Superior temporal gyrus (tissue), 1 donor: ENCODE data around the gene RPS25.
A peak's percentile ranks its signal among the peaks of the same experiment; 100 is the strongest.
"Not testable (repeated sequence)": the region's sequence is repeated elsewhere in the genome, so short reads cannot be mapped to it uniquely, and the experiment has no call there.

ENCODE experiments used
- DNase-seq: peaks from one replicate; pipeline ENCODE4 v3.0.0-alpha.2; 2016; ENCODE audit errors: extremely low spot score

RPS25 gene

DNA sequence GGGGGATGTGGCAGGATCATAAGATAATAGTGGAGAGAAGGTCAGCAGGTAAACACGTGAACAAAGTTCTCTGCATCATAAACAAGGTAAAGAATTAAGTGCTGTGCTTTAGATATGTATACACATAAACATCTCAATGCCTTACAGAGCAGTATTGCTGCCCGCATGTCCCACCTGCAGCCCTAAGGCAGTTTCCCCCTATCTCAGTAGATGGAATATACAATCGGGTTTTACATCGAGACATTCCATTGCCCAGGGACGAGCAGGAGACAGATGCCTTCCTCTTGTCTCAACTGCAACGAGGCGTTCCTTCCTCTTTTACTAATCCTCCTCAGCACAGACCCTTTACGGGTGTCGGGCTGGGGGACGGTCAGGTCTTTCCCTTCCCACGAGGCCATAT lies 21.3 kb upstream of the RPS25 start:
- DNase-seq: not testable (repeated sequence)

DNA sequence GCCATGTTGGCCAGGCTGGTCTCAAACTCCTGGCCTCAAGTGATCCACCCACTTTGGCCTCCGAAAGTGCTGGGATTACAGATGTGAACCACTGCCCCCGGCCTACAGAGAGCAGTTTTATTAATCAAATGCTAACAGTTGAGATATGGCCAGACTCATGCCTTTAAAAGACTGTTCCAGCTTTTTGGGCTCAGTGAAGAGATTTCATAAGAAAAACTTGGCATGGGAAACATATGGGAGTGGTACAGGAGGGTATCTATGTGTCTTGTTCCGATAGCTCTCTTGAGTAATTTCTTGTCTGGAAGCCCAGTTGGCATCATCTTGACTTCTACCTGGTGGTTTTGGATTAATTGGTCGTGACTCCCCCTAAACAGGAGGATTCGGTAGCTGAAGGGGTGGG lies 20.7 kb upstream of the RPS25 start:
- DNase-seq: no peak

DNA sequence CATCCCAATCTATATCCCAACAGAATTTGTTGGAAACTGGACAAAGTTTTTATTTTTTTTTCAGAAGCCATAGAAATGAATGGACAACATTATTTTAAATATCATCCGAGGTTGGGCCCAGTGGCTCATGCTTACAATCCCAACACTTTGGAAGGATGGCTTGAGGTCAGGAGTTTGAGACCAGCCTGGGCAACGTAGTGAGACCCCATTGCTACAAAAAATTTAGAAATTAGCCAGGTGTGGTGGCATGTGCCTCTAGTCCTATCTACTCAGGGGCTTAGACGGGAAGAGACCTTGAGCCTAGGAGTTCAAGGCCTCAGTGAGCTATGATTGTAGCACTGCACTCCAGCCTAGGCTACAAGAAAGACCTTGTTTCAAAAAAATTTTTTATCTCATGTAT lies 16.7 kb upstream of the RPS25 start:
- DNase-seq: no peak

DNA sequence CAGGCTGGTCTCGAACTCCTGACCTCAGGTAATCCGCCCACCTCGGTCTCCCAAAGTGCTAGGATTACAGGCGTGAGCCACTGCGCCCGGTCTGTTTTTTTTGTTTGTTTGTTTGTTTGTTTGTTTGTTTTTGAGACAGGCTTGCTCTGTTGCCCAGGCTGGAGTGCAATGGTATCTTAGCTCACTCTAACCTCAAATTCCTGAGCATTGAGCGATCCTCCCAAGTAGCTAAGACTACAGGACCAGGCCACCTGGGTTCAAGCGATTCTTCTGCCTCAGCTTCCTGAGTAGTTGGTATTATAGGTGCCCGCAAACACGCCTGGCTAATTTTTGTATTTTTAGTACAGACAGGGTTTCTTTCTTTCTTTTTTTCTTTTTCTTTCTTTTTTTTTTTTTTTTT lies 15.3 kb upstream of the RPS25 start:
- not testable (repeated sequence) for DNase-seq

DNA sequence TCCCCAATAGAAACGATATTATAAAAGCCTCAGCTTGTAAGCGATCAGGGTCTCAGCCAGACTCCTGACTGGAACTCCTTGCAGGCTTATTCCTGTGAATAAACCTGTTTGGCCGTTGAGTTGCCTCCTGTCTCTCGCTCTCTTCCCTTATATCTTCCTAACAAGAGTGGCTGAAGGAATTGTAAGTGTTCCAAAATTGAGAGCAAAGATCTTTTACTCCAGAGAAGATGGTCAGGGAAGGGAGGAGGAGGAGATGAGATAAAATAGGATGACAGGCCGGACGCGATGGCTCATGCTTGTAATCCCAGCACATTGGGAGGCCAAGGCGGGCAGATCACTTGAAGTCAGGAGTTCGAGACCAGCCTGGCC lies 13.8 kb upstream of the RPS25 start:
- no peak for DNase-seq

DNA sequence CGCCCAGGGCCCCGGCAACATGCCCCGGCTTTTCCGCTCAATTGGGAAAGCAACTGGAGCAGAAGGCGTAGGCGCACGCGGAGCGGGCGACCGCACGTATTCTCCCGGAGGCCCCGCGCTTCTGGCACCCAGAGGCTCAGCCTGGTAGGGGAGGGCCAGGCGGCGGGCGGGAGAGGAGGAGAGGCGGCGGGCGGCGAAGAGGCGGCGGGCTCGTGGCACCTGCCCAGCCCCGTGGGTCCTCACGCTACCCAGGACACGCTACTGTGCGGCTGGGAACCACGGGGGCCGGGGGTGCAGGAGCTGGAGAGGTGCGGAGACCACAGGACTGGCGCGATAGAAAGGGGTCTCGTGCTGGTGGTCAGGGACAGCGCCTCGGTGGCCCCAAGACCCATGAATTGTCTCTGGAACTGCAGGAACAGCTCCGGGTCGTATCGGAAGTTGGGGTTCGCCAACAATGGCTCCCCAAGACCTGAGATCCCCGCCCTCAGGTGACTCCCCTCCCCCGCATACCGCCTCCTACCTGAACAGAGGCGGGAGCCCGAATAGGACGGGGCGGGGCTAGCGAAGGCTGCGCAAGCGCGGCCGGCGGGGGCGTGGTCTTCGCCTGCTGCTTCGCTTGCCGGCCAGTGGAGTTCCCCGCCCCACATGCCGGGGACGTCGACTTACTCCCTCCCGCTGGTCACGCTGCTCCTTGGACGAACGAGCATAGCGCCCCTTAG lies 12.3 kb upstream of the RPS25 start, which contains the start of gene SLC37A4:
Gene SLC37A4 (minus strand): TSS at position 549 of the 719 bp plus-strand sequence.
- peak; percentile 98 for DNase-seq

DNA sequence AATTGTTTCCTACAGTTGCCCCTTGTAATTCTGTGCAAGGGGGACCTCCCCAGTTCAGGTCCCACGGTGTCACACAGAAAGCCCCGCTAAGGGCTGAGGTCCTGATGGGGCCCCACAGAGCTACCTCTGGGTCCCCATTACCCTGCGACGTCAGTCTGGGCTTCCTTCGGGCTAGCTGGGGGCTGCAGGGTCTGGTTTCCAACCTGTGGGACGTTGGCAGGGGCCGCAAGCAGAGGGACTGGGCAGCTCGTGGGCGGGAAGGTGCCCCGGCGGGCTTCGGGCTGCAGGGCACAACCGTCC lies 11.8 kb upstream of the RPS25 start:
- no peak for DNase-seq

DNA sequence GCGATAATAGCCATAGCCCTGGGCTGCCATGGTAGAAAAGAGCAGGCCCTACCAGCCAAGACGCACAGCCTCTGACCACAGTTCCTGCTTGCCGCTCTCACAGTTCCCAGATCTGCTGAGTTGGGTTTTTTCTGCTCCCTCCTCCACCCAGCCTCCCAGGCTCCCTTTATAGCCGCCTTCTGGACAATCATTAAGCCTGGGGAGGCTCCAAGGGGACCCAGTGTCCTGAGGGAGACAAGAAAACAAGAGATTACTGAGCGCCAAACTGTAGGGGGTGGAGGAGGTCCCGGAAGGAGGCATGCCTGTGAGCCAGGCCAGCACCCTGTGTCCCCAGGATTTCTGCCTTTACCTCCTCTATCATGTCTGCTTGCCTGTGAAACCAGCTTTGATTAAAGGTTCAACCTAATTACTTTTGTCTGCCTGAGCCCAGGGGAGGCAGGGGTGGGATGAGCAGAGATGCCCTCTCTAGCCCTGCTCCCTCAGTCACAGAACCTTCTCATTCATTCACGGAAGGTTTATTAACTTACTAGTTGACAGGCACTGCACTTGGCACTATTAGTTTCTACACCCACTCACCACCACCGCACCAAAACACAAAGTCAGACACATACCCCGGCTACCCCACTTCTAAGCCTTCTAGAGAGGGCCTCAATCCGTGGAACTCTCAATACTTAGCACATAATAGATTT lies 11.3 kb upstream of the RPS25 start:
- peak; percentile 15 for DNase-seq

DNA sequence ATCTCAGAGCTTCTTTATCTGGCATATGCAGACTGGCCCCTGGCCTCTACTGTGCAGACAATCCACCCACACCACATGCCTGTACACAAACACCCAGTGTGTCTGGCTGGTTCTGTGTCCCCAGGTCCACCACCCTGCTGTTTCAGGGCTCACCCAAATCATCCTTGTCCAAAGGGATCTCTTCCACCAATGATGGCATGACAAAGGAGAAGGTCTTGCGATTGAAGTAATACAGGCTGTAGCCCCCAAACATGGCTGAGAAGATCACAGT lies 10.9 kb upstream of the RPS25 start:
- no peak for DNase-seq

DNA sequence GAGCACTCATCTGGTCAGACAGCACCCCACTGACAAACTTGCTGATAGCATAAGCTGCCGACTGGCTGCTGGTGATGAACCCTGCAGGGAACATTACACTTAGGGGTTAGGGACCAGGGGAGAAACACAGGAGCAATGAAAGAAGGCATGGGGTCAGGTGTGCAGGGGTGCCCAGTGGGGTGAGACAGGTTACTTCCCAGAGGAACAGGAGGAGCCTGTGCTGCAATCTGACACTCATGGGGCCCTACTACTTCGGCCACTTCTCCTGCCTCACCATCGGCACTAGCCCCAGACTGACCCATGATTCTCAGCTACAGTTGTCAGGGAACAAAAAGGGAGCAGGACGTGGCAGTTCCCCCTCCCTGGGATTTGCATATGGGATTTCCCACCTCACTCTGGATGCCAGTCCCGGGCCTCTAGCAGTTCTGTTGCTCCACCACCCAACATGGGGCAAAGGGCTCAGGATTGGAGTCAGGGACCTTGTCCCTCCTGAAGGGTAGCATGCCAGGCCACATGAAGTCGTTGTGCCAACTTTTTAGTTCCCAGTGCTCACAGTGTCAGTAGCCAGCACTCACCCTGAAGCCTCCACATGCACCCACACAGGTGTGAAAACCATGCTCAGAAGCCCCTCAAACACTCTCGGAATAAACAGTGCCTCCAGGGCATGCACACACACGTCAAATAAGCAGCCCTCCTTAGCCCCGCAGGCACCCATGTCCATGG lies 10.4 kb upstream of the RPS25 start:
- DNase-seq: no peak

DNA sequence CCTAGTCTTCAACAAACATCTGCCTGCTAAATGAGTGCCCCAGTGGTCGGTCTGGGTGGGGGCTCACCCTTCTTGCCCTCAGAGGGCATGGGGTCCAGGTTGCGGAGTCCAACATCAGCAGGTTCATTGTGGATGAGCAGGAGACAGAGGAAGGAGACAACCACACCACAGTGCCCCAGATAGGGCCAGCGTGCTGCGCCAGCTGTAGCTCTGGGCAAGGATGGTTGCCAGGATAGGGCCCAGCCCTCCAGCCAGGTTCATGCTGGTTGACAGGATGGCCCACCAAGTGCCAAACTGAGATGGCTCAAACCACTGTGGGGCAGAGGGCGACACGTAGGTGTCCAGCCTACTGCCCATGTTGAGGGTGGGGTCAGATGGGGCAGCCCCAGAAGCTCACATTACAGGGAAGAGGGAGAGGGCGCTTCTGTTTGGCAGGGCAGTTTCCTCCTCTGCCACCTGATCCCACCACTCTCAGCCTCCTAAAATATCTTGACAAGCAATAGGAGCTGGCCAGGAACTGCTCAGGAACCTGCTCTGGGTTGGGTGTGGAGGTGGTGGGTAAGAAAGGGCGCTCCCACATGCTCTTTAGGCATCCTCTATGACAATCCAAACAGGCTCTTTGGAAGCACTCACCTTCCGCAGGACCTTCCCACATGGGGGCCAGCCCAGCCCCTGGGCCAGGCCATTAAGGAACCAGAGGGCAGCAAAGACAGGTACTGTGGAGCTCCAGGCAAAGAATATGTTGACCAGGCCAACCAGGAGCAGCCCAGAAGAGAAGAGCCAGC lies 9.6 kb upstream of the RPS25 start:
- DNase-seq: no peak

DNA sequence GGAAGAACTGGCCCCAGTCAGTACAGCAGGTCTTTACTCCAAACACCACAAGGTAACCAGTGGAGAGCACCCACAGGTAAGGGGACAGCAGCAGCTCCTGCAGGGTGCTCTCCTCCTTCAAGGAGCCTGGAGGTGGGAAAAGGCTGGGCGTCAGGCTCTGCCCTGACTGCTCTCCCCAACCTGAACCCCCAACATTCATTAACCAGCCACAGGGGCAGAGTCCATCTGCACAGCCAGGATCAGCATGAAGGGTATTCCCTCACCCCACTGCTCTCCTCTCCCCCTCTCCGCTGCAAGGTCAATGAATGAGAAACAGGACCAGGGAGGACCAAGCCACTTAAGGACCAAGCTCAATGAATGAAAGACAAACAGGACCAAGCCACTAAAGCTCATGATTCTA lies 8.8 kb upstream of the RPS25 start:
- no peak for DNase-seq

DNA sequence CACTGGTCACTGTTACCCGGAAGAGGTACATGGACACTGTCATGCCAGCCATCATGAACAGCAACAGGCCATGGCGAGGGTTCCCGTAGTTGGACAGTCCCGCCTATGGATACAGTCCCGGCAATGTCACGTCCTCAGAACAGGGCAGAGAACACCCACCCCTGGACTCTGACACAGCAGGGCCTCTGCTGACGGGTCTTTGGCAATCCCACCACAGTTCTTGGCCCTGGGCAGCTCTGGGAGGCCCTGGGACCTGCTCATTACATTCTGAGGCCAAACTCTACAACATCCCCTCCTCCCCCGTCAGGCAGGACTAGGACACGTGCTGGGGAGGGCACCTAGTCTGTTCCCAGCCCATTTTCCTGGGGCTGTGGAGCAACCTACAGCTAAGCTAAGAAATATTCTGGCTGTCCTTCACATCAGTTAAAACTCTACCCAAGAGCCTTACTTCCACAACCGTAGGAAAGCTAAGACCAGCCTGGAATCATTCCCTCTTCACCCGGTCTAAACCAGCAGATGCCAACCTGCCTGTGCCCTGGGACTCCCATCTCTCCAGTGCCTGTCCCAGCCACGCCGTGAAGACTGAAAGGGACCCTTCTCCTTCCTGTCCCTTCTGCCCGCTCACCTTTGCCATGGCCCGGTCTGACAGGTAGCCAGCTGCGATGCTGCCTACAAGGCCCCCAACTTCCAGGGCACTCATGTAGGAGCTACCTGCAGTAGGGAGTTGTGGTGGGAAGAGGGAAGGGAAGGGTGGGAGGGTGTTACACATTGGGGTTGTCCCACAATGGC lies 8.0 kb upstream of the RPS25 start:
- no peak for DNase-seq

DNA sequence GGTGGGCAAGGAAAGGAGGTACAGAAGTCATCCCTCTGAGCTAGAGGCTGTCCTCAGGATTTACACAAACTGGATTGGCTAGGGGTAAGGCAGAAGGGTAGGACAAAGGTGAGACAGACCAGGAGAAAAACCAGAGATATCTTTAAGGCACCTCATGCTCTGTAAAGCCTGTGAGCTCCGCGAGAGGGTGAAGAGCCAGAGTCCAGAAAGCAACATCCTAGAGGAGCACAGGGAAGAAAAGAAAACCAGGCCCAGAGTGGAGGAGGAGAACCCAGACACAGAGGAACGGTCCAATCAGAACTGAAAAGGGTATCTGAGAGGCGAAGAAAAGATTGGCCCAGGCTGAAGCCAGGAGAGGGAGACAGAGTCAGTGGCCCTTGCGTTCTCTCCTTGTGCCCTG lies 7.4 kb upstream of the RPS25 start:
- no peak for DNase-seq

DNA sequence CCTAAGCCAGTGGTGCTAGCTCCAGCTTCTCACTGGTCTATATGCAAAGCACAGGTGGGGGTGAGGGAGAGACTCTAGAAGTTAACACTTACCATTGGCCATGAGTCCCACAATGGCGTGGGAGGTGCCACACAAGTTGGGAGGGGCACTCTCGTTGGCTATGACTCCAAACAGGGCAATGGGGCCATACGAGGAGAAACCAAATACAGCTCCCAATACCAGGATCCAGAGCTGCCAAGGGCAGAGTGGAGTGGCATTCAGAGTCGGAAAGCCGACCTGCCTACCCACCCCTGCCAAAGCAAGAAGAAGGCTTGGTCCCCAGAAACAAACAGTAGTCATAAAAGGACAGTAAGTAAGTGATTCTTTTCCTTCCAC lies 6.9 kb upstream of the RPS25 start:
- DNase-seq: no peak

DNA sequence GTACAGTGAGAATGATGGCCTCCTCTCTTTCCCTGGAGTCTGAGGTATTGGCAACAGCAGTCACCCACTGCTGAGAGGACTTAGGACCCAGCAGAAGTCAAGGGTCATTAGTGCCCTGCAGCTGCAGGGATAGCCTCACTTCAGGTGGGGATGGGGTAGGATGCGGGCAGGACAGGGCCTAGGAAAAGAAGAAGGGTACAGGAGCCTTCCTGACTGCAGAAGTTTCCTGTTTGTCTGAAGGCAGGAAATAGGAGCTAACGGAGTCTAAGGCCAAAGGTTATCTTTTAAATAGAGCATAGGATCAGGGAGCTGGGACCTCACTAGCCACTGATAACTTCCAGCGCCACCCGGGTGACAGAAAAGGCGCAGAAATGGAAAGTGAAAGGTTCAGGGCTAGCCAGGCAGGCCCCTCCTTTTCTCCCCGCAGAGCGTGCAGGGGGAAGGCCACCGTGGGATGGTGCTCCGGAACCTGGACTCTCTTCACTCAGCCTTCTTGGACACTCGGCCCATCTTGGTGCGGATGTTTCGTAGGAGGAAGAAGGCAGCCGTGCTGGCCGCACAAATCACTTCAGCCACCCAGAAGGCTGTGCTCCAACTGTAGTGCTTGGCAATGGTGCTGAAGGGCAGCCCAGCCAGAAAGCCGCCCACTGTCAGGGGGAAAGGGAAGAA lies 6.4 kb upstream of the RPS25 start:
- no peak for DNase-seq

DNA sequence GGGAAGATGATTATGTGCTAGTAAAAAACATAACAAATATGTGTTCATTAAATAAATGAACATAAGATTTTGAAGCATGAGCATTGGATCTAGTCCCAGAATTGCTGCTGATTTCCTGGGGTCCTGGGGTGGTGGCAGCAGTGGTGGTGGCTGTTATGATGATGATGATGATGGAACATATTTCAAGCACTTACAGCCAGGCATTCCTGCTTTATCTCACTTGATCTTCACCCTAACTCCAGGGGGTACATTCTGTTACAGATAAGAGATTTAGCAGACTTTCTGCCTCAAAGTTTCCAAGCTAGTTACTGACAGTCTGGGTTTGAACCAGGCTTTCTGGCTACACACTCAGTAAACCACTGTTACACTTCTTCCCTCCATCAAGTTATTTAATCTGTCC lies 5.6 kb upstream of the RPS25 start:
- no peak for DNase-seq

DNA sequence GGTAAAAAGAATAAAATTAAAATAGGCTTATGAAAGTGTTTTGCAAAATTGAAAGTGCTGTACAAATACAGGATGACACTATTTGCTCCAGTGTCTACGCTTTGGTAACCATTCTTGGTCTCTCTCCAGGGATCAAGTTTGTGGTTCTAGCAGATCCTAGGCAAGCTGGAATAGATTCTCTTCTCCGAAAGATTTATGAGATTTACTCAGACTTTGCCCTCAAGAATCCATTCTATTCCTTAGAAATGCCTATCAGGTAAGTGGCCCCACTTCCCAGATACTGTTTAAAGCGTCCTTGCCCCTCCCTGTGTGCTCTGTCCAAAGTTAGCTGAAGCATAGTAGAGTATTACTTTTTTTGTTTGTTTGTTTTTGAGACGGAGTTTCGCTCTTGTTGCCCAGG lies 3.5 kb upstream of the RPS25 start:
- no peak for DNase-seq

DNA sequence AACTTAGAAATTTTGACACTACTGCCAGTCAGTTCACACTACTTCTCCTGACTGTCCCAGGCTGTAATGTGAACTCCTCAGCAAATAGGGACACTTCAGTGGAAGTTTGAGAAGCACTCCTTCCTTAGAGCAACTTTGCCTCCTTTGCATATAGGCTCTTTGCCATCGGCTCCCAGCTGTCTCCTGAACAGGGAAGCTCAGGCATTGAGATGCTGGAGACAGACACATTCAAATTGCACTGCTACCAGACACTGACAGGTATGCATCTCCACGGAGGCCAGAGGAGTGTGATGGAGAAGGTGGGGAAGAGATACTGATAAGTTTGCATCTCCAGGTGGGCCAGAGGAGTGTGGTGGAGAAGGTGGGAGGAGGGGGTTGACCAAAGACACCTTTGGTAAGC lies 1.9 kb upstream of the RPS25 start:
- DNase-seq: no peak

DNA sequence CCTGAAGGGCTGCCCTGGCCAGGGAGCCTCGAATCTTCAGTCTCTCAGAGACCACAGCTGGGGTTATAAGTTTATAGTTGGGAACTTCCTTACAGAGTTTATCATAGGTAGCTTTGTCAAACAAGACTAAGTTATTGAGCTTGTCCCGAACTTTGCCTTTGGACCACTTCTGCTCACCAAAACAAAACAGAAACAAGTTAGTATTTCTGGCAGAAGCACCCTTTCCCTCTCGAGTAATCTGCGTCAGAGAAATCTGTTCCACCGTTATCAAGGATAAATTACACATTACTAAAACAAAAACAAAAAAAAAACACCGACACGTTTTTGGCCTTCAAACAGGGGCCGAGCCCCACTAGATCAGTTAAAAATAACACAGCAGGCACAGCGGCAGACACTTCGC lies 766 bp downstream of the RPS25 start:
- not testable (repeated sequence) for DNase-seq
